GM19372 (cell line): ENCODE measurements around the gene PHACTR3.
"Not testable (repeated sequence)": the region's sequence is repeated elsewhere in the genome, so short reads cannot be mapped to it uniquely, and the experiment has no call there.

Experiments used
- ATAC-seq: cut with Tn5 transposase; IDR thresholded peaks from one replicate; pipeline ENCODE4 v1.9.1; 2021; ENCODE audit warnings: mild to moderate bottlenecking, low read depth, moderate library complexity; ENCODE audit not compliant: unreplicated experiment

The PHACTR3 gene

DNA sequence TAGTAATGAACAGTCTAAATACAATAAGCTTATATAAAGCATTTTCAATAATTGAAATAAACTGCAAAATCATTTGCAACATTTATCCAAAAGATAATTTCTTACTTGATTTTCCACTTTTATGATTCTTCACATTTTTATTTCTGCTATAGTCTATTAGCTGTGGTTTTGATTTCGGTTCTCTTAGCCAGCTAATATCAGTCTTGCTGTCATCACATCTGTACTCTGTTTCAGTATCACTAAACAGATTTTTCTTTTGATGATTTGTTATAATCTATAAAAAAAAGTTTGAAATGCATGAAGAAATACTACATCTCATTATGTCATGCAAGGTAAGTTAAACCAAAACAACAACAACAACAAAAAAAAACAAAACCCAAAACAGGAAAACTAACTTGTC is 275.9 kb downstream of the PHACTR3 start:
- ATAC-seq, result no peak

GRCh38 chr20:59884494-59884893 is 280.2 kb downstream of the PHACTR3 start:
- no peak for ATAC-seq

- no peak for ATAC-seq
Measured at GRCh38 chr20:59888050-59888449, 283.7 kb downstream of the PHACTR3 start.

- not testable (repeated sequence) for ATAC-seq
Measured at GRCh38 chr20:59890035-59890434, 285.7 kb downstream of the PHACTR3 start.

DNA sequence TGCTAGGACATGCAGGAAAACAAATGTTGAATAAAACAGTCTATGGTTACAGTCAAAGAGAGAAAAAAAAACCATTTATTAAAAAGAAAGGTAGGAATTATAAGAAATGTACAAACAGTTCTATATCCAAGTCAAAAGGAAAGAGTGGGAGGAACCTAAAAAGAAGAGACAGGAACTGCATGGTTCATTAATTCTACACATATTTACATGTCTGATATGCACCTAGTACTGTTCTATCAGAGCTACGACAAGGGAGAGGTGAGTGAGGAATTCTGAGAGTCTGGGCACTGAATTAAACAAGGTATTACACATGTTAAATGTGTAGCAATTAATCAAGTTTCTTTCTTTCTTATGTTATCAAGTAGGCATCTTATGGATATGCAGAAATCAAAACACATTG is 287.2 kb downstream of the PHACTR3 start:
- ATAC-seq, result no peak

DNA sequence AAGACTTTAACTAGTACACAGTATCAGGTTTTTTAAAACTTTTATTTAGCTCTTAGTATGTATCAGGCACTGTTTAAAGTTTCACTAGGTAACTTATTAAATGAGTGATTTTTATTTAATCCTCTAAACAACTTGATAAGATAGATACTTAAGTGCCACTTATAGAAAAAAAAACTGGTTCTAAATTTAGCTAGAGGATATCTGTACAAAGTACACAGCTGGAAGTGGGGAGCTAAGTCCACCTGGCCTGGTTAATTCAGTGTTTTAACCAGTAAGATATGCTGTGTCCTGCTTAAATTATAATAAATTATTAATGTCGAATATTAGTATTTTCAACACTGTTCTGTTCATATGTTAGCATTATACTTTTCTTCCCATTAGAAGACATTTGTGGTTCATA is 291.6 kb downstream of the PHACTR3 start:
- ATAC-seq, result no peak
